HPDE6-E6E7 (cell line): ENCODE data around the gene GPR31.

ENCODE experiments used
- DNase-seq: peaks from one replicate; pipeline ENCODE4 v3.0.0; 2011; ENCODE audit warnings: missing footprints; ENCODE audit errors: extremely low spot score

GPR31 gene

DNA sequence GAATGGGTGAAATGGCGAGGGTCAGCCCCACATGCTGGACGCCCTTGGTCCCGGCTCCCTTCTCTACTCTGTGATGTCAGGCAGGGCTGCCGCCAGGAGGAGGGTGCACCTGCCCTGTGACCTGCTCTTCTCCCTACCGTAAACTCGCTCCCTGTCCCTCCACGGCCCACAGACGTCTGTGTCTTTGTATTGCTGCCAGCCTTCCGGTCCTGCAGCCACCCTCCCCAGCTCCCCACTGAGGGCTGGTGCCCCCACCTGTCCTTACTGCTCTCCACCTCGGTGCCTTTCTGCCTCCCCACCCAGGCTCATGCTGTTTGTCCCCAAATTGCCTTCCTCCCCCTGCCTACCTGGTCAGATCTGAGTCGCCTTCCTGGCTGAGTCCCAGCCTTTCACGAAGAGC is 38.9 kb downstream of the GPR31 start:
- DNase-seq, result no peak

GRCh38 chr6:167118006-167118405 is 39.8 kb downstream of the GPR31 start:
- no peak for DNase-seq

DNA sequence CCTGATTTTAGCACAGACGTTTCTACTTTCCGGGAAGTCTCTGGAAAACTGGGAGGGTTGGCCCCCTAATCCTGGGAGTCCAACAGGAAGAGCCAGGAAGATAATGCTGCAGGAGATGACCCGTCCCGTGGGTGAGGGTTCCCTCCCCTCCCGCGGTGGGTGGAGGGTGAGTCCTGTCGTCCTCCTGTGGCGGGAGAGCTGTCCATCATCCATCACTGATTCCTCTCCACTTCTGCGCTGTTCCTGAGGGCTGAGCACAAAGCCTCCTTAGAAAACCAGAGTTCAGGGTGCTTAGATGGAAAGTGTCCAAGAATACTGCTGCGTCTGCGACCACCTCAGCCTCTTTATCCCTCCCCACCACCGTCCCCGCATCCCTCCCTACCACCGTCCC is 40.9 kb downstream of the GPR31 start:
- DNase-seq, result no peak

GRCh38 chr6:167116109-167116837 is 41.5 kb downstream of the GPR31 start:
- DNase-seq, result no peak

- no peak for DNase-seq
Observed at GRCh38 chr6:167115054-167115453, 42.7 kb downstream of the GPR31 start.

DNA sequence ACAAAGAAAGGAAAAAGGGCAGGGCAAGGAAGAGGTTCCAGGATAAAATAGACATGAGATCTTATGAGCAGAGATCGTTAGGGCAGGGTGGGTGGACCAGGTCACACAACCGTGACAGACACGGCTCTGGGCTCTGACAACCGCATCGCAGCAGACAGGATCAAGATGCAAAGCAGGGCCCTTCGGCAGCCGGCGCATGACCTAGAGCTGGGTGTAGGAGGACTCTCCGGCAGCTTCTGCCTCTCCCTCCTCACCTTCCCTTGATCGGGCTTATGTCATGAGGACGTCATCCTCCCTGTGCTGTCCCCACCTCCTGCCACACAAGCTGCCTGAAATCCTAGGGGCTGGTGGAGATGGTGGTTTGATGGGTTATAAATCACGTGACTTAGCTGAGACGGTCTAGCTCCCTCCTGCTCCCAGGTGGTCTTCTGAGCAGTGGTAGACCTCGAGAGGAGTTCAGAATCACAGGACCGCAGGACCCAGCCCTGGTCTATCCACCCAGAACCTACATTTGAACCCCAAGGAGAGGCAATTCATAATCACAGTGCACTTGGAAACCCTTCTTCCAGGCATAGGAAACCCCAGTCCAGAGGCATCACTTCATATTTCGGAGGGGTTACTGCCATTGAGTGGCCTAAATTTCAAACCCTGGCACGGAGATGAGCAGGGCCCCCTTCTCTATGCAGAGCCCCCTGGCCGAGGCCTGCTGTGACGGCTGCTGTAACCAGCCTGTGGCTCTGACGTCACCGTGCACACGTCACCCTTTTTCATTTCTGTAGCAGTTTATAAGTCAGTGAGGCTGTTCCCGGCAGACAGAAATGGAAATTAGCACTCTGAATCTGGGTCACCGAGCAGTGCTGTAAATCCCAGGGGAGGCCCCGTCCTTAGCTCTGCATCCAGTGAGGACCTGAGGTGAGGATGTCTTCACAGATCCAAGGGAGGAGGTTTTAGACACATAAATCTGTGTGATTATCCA is 43.6 kb downstream of the GPR31 start:
- DNase-seq, result no peak

GRCh38 chr6:167113047-167113754 is 44.6 kb downstream of the GPR31 start:
- no peak for DNase-seq

DNA sequence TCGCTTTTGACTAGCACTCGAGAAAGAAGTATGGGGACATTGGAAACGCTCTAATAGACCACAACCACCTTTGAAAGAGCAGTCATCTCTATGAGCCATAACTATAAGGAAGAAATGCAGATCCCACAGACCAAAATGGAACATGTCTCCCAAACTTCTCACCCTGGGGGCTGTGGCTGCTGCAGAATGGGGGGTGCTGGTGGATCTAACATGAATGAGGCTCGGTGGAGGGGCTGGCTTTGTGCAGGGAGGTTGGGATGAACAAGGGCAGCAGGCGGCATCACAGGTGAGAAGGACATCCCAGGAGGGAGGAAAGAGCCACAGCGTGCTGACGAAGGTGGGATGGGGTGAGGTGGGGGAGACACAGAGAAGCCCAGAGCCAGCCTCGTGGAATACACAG is 45.4 kb downstream of the GPR31 start:
- DNase-seq, result no peak

GRCh38 chr6:167111597-167111996 is 46.2 kb downstream of the GPR31 start:
- no peak for DNase-seq

- no peak for DNase-seq
Observed at GRCh38 chr6:167109651-167110050, 48.1 kb downstream of the GPR31 start.

GRCh38 chr6:167108278-167108677 is 49.5 kb downstream of the GPR31 start:
- DNase-seq, result no peak

- no peak for DNase-seq
Observed at GRCh38 chr6:167107787-167108186, 50.0 kb downstream of the GPR31 start.

GRCh38 chr6:167106406-167106805 is 51.4 kb downstream of the GPR31 start:
- no peak for DNase-seq
